Progenitor cell of endocrine pancreas (in vitro differentiated cells): ENCODE data around the gene ARID1B. TPM values are rescaled to one million over a fixed set of nuclear protein-coding genes. Genes with fewer than 3 reads are reported as not detected.

Experiments used
- DNase-seq: peaks from one replicate; pipeline ENCODE4 v3.0.0; 2021; ENCODE audit warnings: low spot score; ENCODE audit not compliant: unreplicated experiment
- H3K27ac Mint-ChIP-seq: 2 replicates; pipeline ENCODE4 v1.8.0; 2021; ENCODE audit warnings: mild to moderate bottlenecking, moderate library complexity, mixed read lengths
- H3K27me3 Mint-ChIP-seq: 2 replicates; pipeline ENCODE4 v1.8.0; 2021; ENCODE audit warnings: mixed read lengths
- H3K36me3 Mint-ChIP-seq: 2 replicates; pipeline ENCODE4 v1.8.0; 2022; ENCODE audit warnings: mixed read lengths; ENCODE audit not compliant: insufficient read depth
- H3K4me1 Mint-ChIP-seq: 2 replicates; pipeline ENCODE4 v1.8.0; 2021; ENCODE audit warnings: low read depth, mixed read lengths
- H3K4me3 Mint-ChIP-seq: 2 replicates; pipeline ENCODE4 v1.8.0; 2021; ENCODE audit warnings: low read depth, mild to moderate bottlenecking, moderate library complexity, mixed read lengths
- H3K9me3 Mint-ChIP-seq: 2 replicates; pipeline ENCODE4 v1.8.0; 2021; ENCODE audit warnings: low read depth, mixed read lengths
- total RNA-seq: library from RNA; stranded (reverse); gene quantifications from 2 replicates; pipeline ENCODE4 v1.2.1, GENCODE V29; 2021
- TF ChIP-seq, protein P1 (sequence below): fragments of 200-600 bp; sonication (generic); IDR thresholded peaks from one replicate; pipeline ENCODE4 v1.5.0; 2021; ENCODE audit warnings: antibody characterized with exemption, mild to moderate bottlenecking; ENCODE audit not compliant: unreplicated experiment

The ARID1B gene
- total RNA-seq, 1 donor from 2014 or later: 152 TPM

DNA sequence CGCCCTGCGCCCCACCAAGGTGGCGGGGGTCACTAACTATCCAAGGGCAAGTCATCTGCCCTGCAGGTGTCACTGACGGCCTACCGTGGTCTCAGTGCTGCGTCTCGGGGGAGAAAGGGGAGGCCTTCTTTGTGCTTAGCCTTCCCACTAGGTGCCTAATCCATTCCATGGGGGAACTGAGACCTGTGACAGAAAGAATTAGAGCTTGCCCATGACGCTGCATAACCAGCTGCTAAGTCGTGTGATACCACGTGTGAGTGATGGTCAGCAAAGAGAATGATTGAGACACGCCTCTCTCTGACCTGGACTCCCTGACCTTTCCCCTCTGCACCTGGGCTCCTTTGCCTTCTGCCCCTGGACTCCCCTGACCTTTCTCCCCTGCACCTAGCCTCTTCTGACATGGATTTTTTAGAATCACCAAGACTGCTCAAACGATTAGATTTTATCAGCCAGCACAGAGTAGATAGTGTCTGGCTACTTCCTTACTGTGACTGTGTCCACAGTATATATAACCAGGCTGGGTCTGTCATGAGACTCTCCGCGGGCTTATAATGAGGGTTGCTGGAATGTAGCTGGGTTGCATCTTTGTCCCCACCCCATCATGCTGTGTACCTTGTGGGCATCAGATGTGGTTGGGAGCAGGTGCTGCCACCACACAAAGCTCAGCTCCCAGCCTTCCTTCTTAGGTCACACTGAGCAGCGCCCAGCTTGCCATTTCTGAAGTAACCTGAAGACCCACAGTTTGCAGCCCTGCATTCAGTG, 405.5 kb downstream of the ARID1B start:
- Mint-ChIP-seq H3K4me1 (peaks cover 31% of the 10 kb centered on the region), H3K36me3 (peaks cover 15% of the 10 kb centered on the region), H3K27me3 (no peaks in the 10 kb centered on the region), H3K9me3 (no peaks in the 10 kb centered on the region), H3K27ac (peak overlapping the region; percentile 59), H3K4me3 (no peak overlapping the region)
- TF ChIP-seq, protein P1, sequence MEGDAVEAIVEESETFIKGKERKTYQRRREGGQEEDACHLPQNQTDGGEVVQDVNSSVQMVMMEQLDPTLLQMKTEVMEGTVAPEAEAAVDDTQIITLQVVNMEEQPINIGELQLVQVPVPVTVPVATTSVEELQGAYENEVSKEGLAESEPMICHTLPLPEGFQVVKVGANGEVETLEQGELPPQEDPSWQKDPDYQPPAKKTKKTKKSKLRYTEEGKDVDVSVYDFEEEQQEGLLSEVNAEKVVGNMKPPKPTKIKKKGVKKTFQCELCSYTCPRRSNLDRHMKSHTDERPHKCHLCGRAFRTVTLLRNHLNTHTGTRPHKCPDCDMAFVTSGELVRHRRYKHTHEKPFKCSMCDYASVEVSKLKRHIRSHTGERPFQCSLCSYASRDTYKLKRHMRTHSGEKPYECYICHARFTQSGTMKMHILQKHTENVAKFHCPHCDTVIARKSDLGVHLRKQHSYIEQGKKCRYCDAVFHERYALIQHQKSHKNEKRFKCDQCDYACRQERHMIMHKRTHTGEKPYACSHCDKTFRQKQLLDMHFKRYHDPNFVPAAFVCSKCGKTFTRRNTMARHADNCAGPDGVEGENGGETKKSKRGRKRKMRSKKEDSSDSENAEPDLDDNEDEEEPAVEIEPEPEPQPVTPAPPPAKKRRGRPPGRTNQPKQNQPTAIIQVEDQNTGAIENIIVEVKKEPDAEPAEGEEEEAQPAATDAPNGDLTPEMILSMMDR: no peak
- DNase-seq: no peak

DNA sequence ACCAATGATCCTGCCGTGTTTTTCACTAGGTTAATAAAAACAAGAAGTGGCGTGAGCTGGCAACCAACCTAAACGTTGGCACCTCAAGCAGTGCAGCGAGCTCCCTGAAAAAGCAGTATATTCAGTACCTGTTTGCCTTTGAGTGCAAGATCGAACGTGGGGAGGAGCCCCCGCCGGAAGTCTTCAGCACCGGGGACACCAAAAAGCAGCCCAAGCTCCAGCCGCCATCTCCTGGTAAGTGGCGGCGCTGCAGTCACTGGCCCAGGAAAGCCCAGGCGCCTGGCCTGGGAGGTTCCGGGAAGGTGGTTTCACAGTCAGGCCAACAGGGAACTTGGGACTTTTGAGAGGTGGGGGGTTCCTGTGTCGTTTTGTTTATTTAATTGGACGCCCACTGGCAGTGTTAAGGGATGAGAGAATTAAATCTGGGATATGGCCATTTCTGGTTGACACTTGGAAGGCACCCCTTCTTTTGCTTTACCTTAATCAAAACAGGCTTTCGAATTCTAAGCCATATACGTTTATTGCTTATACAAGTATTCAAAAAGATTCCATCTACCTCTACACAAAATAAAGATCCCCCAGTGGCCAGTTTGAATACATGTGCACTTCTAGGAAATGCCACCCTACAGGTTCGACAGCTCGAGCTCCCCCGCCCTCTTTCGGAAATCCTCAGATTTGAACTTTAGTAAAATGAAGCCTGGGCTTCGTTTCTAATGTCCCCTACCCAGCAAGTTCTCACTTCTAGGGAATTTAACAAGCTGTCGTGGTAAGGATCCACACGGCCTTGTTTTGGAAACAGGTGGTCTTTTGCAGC, 407.2 kb downstream of the ARID1B start:
- Mint-ChIP-seq H3K27me3 (no peaks in the 10 kb centered on the region), H3K4me3 (no peak overlapping the region), H3K27ac (peak overlapping the region; percentile 76), H3K4me1 (peaks cover 33% of the 10 kb centered on the region), H3K9me3 (no peaks in the 10 kb centered on the region), H3K36me3 (peaks cover 17% of the 10 kb centered on the region)
- peak; percentile 58 for DNase-seq
- TF ChIP-seq, protein P1: peak; percentile 89

DNA sequence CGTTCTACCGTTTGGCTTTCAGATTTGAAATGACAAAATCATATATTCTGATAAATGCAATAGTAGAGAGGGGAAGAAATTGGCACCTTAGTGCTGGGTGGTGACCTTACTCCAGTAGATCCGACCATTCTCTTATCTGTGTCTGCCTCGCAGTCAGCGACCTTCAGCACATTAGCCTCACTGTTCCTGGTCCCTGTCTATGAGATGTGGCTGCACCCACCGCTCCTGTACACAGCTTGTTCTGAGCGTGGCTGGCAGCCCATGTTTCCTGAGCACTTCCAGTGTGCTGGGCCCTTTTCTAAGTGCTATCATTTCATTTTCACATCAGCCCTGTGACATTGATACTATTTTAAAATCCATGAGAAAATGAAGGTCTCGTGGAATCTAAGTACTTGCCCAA, 408.0 kb downstream of the ARID1B start:
- Mint-ChIP-seq H3K27me3 (no peaks in the 10 kb centered on the region), H3K36me3 (peaks cover 23% of the 10 kb centered on the region), H3K27ac (peak overlapping the region; percentile 49), H3K9me3 (no peaks in the 10 kb centered on the region), H3K4me1 (peaks cover 33% of the 10 kb centered on the region), H3K4me3 (no peak overlapping the region)
- DNase-seq: no peak
- TF ChIP-seq, protein P1: no peak

DNA sequence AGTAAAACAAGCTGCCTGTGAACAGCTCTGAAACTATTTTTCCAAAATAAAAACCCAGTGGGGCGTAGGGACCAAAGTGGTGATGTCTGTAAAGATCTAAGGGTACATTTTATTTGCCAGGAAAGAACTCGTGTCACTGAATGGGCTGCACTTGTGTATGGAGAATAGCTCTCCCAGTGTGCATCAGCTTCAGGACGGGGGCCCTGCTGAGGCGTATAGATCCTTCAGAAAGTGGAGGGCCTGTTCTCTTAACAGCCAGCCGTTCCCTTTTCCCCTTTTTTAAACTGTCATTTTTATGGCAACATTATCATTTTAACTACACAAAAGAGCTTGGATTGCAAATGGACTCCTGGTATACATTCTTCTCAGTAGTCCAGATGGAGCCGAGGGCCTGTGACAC, 408.8 kb downstream of the ARID1B start:
- Mint-ChIP-seq H3K27me3 (no peaks in the 10 kb centered on the region), H3K36me3 (peaks cover 31% of the 10 kb centered on the region), H3K4me1 (peaks cover 33% of the 10 kb centered on the region), H3K9me3 (no peaks in the 10 kb centered on the region), H3K27ac (no peak overlapping the region), H3K4me3 (no peak overlapping the region)
- TF ChIP-seq, protein P1: no peak
- no peak for DNase-seq

DNA sequence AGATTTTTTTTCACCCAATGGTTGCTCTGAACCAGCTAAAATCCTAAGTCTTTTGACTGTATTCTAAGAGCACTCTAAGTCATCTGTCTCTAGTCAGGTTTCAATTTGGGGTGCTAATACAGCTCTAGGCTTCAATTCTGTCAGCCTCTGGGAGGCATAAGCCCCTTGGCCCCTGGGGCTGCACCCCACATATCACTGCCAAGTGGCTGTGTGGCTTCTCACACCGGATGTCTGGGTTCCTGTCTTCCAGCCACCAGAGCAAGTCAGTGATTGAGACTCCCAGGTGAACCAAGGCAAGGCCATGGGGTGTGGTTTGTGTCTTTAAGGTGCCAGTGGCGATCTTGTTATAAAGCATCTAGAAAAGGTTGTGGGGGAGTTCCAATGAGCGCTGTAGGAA, 409.6 kb downstream of the ARID1B start:
- peak overlapping the region; percentile 36 for H3K27ac Mint-ChIP-seq
- H3K4me1 Mint-ChIP-seq: peaks cover 32% of the 10 kb centered on the region
- no peaks in the 10 kb centered on the region for H3K9me3 Mint-ChIP-seq
- TF ChIP-seq, protein P1: no peak
- no peak for DNase-seq
- H3K36me3 Mint-ChIP-seq: peaks cover 35% of the 10 kb centered on the region
- H3K4me3 Mint-ChIP-seq: no peak overlapping the region
- no peaks in the 10 kb centered on the region for H3K27me3 Mint-ChIP-seq
